Measurements from ENCODE around the gene MICAL2. TPM values are rescaled to one million over a fixed set of nuclear protein-coding genes. Genes with fewer than 3 reads are reported as not detected.
A peak's percentile ranks its signal among the peaks of the same experiment; 100 is the strongest.

Gene MICAL2
- total RNA-seq, 4 donors from 2014 or later, result 109 to 197 (median 183) TPM

GRCh38 chr11:12158909-12159308 lies 48.5 kb downstream of the MICAL2 start:
- Histone ChIP-seq H3K9me3 (no peaks in the 10 kb centered on the region), H3K36me3 (peaks cover 0 to 31% (median 0%) of the 10 kb centered on the region in 3 donors), H3K4me3 (no peak overlapping the region), H3K27me3 (no peaks in the 10 kb centered on the region), H3K4me1 (peaks cover 0 to 65% (median under 1%) of the 10 kb centered on the region in 4 donors), H3K27ac (peak overlapping the region in 3 of 4 donors; percentile 49 to 89 (median 62))
- DNase-seq, result no peak
- TF ChIP-seq POLR2A (IDR thresholded peaks at IDR 0.05), result no peak

GRCh38 chr11:12159351-12160099 lies 49.1 kb downstream of the MICAL2 start:
- Histone ChIP-seq H3K4me1 (peaks cover 0 to 71% (median 3%) of the 10 kb centered on the region in 4 donors), H3K27me3 (no peaks in the 10 kb centered on the region), H3K27ac (peak overlapping the region; percentile 38 to 89 (median 56)), H3K4me3 (no peak overlapping the region), H3K36me3 (peaks cover 0 to 30% (median 0%) of the 10 kb centered on the region in 3 donors), H3K9me3 (no peaks in the 10 kb centered on the region)
- no peak for DNase-seq
- TF ChIP-seq POLR2A (IDR thresholded peaks at IDR 0.05) (no peak), CTCF (IDR thresholded peaks at IDR 0.05) (no peak)

- DNase-seq, result no peak
- Histone ChIP-seq H3K27ac (peak overlapping the region; percentile 38 to 89 (median 56)), H3K4me1 (peaks cover 0 to 74% (median 3%) of the 10 kb centered on the region in 4 donors), H3K36me3 (peaks cover 0 to 25% (median 0%) of the 10 kb centered on the region in 3 donors), H3K4me3 (no peak overlapping the region), H3K9me3 (no peaks in the 10 kb centered on the region), H3K27me3 (no peaks in the 10 kb centered on the region)
- TF ChIP-seq CTCF (IDR thresholded peaks at IDR 0.05), result no peak
- TF ChIP-seq POLR2A (IDR thresholded peaks at IDR 0.05), result no peak
These were observed 49.8 kb downstream of the MICAL2 start for GRCh38 chr11:12160231-12160630.

- no peaks in the 10 kb centered on the region for H3K27me3 ChIP-seq
- H3K4me3 ChIP-seq, result no peak overlapping the region
- H3K36me3 ChIP-seq, result peaks cover 0 to 20% (median 0%) of the 10 kb centered on the region in 3 donors
- peak overlapping the region in 3 of 4 donors; percentile 49 to 89 (median 62) for H3K27ac ChIP-seq
- TF ChIP-seq POLR2A (IDR thresholded peaks at IDR 0.05), result no peak
- TF ChIP-seq CTCF (IDR thresholded peaks at IDR 0.05), result no peak
- no peaks in the 10 kb centered on the region for H3K9me3 ChIP-seq
- peaks cover 0 to 78% (median 3%) of the 10 kb centered on the region in 4 donors for H3K4me1 ChIP-seq
- DNase-seq, result no peak
These were observed 50.3 kb downstream of the MICAL2 start for GRCh38 chr11:12160680-12161079.

- no peak for DNase-seq
- peaks cover 0 to 83% (median 3%) of the 10 kb centered on the region in 4 donors for H3K4me1 ChIP-seq
- no peaks in the 10 kb centered on the region for H3K27me3 ChIP-seq
- no peak overlapping the region for H3K4me3 ChIP-seq
- no peak for TF ChIP-seq POLR2A (IDR thresholded peaks at IDR 0.05)
- no peak for TF ChIP-seq CTCF (IDR thresholded peaks at IDR 0.05)
- H3K27ac ChIP-seq, result peak overlapping the region in 2 of 4 donors; percentile 62 to 89
- H3K36me3 ChIP-seq, result peaks cover 0 to 20% (median 0%) of the 10 kb centered on the region in 3 donors
- H3K9me3 ChIP-seq, result no peaks in the 10 kb centered on the region
These were observed 50.7 kb downstream of the MICAL2 start for GRCh38 chr11:12161137-12161536.
